CD4-positive, alpha-beta T cell treated with Interleukin-4 for 4 hours (primary cell): ENCODE data around the gene UQCRHL.

ENCODE experiments used
- DNase-seq: peaks from one replicate; pipeline ENCODE4 v3.0.0-alpha.2; 2020

The UQCRHL gene

GRCh38 chr1:15796086-15796462, 11.4 kb downstream of the UQCRHL start:
- DNase-seq, result no peak

DNA sequence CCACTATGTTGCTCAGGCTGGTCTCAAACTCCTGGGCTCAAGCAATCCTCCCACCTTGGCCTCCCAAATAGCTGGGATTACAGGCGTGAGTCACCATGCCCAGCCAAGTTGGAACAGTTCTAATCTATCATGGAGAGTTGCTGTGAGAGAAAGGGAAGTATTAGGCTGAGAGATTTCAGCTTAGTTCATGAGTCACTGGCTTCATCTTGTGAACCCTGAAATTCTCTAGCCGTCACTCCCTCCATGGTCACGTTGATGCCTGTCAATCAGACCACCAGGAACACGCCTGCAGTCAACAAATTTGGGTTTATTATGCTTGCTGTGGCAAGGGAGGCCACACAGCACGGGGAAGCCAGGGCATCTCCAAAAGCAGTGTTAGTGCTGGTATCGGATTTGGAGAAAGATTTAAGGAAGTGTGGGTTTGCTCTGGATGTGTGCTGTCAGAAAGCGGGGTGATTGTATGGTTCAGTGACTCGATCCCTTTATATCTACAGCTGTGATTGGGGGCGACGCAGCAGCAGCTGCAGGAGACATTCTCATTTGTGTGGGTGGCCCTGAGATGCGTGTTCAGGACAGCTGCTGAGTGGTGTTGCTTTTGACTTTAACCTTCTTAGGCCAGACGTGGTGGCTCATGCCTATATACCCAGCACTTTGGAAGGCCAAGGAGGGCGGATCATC, 18.7 kb downstream of the UQCRHL start:
- no peak for DNase-seq

DNA sequence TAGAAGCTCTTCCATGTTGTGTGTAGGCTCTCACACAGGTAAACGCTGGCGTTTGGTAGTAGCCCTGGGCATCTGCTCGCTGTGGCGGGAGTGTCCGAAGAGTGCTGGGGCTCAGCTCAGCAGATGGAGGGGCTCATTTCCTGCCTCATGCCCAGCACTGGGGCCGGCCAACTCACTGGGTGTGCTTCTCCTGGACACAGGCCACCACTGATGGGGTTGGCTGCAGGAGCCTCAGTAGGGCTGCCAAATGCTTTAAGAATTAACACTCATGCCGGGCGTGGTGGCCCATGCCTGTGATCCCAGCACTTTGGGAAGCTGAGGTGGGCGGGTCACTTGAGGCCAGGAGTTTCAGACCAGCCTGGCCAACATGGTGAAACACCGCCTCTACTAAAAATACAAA, 20.9 kb downstream of the UQCRHL start:
- no peak for DNase-seq

DNA sequence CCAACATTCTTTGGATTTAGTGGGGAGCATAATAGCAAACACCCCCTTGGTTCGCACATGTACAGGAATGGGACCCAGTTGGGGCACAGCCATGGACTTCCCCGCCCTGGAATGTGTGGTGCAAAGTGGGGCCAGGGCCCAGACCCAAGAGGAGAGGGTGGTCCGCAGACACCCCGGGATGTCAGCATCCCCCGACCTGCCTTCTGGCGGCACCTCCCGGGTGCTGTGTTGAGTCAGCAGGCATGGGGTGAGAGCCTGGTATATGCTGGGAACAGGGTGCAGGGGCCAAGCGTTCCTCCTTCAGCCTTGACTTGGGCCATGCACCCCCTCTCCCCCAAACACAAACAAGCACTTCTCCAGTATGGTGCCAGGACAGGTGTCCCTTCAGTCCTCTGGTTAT, 21.8 kb downstream of the UQCRHL start:
- no peak for DNase-seq

- no peak for DNase-seq
These were observed 29.3 kb downstream of the UQCRHL start for GRCh38 chr1:15777909-15778707.

- no peak for DNase-seq
These were observed 31.7 kb downstream of the UQCRHL start for GRCh38 chr1:15775706-15776105.

DNA sequence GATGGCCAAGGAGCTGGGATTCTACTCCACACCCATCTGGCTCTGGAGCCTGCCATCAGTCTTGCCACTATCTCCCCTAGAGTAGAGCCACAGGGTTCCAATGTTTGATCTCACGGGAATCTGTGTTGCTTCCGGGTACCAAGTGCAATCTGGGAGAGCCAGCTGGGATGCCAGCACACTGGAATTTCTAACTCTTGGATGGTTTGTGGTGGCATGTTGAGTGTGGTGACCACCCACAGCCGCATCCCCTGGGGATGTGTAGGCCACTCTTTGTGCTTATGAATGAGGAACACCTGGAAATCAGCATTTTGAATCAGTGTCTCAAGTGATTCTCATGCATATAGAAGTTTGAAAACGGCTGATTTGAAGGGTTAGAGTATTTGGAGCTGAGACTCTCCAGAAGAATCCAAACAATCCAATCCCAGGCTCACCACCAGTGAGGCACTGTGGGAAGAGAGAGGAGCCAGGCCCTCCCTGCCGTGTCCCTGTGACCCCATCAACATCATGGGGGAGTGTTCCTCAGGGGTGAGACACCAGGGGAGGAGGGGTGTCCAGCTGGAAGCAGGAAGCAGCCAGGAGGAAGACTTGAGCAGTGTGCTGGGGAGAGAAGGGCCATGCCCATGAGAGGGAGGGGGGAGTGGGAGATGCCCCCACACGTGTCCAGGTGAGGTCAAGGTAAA, 35.5 kb downstream of the UQCRHL start:
- DNase-seq, result no peak

- DNase-seq, result no peak
These were observed 37.0 kb downstream of the UQCRHL start for GRCh38 chr1:15770313-15770962.

GRCh38 chr1:15768388-15768787, 39.1 kb downstream of the UQCRHL start:
- DNase-seq, result no peak

GRCh38 chr1:15767941-15768340, 39.5 kb downstream of the UQCRHL start:
- DNase-seq, result no peak

DNA sequence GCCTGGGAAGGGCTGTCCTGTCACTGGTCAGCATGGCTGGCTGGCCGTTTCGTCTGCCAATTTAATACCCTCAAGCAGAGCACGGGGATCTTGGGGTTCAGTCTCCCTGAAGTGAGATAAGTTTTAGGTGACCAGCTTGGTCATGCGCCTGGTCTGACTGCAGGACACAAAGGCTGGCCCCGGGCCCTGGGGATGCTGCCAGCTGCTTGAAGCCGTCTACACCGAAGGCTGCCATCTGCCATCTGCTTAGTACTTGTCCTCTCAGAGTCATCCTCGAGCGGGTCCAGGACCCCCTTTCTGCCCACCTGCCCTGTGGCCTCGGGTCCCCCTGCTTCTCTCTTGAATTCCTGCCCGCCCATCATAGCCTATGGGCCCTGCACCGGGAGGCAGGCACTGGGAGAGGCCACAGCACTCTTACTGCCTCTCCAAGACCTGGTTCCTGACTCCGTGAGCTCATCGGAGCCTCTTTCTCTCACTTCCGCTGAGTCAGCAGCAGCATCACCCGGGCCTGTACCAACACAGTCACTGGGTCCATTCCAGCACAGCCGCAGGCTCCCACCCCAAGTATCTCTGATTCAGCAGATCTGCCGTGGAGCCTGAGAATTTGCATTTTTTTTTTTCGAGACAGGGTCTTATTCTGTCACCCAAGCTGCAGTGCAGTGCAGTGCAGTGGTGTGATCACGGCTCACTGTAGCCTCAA, 41.8 kb downstream of the UQCRHL start:
- DNase-seq, result no peak

GRCh38 chr1:15764890-15765289, 42.6 kb downstream of the UQCRHL start:
- DNase-seq, result no peak

DNA sequence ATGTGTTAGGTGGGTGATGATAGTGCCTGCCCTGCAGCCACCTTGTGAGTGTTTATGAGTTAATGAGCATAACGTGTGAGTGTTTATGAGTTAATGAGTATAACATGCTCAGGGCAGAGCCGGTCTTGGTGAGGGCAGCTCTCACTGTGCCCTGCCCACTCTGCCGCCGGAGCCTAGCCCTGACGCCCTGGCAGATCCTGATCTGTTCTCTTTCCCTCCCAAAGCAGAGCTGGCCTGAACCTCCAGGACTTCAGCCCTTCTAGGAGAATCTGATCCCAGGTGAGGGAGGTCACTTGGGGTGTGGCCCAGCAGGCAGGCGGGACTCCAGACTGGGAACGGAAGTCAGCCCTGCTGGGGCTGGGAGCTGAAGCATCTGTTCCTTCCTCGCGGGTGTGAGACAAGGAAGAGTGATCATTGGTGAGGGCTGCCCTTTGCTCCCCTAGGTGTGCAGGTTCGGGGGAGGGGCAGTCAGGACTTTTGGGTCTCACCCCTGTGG, 43.1 kb downstream of the UQCRHL start:
- no peak for DNase-seq

DNA sequence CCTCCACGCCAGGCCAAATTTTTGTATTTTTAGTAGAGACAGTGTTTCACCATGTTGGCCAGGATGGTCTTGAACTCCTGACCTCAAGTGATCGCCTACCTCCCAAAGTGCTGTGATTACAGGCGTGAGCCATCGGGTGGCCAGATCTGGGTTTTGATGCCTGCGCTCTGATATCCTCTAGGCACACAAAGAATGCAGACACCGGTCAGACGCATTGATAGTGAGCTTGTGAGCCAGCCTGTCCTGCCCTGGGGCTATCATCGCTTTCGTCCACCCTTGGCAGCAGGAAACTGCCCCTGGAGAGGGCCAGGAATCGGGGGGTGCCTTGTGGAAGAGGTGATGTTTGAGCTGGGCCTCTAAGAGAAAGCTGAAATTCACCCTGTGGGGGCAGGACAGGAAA, 44.9 kb downstream of the UQCRHL start:
- DNase-seq, result no peak

- no peak for DNase-seq
These were observed 45.9 kb downstream of the UQCRHL start for GRCh38 chr1:15761366-15762128.

- no peak for DNase-seq
These were observed 46.8 kb downstream of the UQCRHL start for GRCh38 chr1:15760520-15761211.

DNA sequence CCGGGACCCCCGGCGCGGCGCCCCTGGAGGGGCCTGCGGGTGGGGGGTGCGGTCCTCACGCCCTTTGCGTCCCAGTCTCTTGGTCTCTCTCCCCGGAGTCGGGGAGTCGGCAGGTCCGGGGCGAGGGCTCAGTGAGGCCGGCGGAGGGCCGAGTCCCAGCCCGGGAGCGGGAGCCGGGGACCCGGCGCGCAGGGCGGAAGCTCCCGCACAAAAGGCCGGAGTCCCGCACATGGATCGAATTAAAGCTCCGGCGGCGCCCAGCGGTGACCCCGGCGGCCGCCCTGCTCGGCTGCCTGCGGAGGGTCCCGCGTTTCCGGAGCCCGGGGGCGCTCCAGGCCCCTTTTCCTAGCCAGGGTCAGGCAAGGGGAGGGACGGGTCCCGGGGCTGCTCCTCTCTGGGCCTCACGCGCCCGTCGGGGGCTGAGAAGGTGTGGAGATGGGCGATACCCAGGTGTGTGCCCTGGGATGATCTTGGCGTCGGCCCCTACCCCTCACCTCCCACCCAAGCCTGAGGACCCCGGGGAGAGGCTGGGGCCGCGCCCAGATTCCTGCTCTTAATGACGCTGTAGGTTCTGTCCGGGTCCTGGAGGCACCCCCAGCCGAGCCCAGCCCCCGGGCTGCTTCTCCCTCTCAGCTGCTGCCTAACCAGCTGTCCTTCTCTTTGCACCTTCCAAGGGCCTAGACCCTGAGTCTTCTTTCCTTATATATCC, 48.3 kb downstream of the UQCRHL start:
- DNase-seq, result no peak

GRCh38 chr1:15758343-15758931, 49.0 kb downstream of the UQCRHL start, which contains the start of gene FBLIM1:
Gene FBLIM1, plus strand, starts transcription at chr1:15758795. Its CDS starts 6,189 bp downstream, at chr1:15764984.
- DNase-seq, result no peak

DNA sequence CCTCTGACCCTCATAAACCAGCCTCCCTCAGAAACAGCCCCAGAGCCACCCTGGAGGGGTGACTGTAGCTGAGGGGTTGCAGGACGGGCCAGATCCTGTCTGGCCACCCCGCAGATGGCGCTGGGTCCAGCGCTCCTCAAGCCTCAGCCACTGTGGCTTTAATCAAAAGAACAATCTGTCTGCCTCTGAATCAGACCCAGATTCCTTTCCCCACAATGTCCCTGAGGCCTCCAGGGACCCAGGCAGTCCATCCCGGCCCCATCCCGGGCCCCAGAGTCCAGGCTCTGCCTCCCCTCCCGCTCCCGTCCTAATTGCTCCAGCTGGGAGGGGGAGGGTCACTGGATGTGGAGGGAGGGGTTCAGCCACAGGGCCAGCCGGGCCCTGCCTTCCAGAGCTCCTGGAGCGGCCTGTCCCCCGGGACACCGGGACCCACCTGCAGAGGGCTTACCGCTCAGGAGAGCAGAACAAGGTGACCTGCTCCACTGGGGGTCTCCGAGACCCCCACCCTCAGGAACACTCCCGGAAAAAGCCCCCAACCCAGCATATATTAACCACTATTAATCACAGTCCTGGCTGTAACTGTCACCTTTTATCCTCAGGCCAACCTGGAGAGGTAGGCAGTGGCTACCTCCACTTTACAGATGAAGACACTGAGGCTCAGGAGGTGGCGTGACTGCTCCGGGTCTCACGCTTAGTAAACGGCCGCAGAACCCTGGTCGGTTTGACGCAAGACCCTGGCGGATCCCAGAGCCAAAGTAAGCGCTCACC, 49.7 kb downstream of the UQCRHL start:
- DNase-seq, result no peak
